ENCODE data around the gene VSNL1.

GRCh38 chr2:17592731-17593409 lies 52.4 kb downstream of the VSNL1 start:
- TF ChIP-seq, protein P1, sequence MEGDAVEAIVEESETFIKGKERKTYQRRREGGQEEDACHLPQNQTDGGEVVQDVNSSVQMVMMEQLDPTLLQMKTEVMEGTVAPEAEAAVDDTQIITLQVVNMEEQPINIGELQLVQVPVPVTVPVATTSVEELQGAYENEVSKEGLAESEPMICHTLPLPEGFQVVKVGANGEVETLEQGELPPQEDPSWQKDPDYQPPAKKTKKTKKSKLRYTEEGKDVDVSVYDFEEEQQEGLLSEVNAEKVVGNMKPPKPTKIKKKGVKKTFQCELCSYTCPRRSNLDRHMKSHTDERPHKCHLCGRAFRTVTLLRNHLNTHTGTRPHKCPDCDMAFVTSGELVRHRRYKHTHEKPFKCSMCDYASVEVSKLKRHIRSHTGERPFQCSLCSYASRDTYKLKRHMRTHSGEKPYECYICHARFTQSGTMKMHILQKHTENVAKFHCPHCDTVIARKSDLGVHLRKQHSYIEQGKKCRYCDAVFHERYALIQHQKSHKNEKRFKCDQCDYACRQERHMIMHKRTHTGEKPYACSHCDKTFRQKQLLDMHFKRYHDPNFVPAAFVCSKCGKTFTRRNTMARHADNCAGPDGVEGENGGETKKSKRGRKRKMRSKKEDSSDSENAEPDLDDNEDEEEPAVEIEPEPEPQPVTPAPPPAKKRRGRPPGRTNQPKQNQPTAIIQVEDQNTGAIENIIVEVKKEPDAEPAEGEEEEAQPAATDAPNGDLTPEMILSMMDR (conservative IDR thresholded peaks at IDR 0.05; ENCODE audit: low read depth, low read length): no peak
- no peak for TF ChIP-seq EZH2 (IDR thresholded peaks at IDR 0.05; ENCODE audit: borderline replicate concordance, low read depth, low read length, poor library complexity, severe bottlenecking)
